GM20431 (cell line): ENCODE measurements around the gene PCYOX1L.

ENCODE experiments used
- in situ Hi-C: fragments of 300-500 bp; cut with MseI, MboI; formaldehyde crosslinking; loops from one replicate; pipeline ENCODE4 v1.15.0; 2020; ENCODE audit warnings: low sequenced_read_pairs; ENCODE audit not compliant: unreplicated experiment

The PCYOX1L gene

DNA sequence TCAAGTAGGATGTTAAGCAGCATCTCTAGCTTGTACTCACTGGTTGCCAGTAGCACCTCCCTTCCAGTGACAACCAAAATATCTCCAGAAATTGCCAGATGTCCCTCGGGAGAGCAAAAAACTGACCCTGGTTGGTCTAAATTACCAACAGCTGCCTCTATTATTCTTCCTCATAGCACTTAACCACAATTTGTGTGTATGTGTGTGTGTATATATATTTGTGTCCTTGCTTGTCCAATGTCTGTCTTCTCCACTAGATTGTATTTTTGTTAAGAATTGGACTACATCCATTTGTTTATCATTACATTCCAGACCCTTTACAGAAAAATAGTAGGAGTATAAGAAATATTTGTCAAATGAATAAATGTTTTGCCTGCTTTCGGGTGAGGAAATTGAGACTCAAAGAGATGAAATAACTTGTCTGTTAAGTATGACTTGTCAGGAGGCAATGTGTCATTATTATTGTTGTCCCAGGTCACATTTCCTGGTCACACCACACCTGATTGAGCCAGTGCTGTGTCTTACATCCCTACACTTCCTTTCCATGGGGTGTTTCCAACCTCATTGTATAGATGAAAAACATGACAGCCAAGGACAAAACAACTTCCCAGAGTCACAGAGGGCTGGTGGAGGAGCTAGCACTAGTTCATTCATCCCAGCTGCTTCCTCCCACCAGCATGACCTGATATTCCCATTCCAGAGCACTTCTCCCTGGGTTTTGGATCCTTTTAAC lies 24.0 kb upstream of the PCYOX1L start:
- in situ Hi-C loops: no loop called here

DNA sequence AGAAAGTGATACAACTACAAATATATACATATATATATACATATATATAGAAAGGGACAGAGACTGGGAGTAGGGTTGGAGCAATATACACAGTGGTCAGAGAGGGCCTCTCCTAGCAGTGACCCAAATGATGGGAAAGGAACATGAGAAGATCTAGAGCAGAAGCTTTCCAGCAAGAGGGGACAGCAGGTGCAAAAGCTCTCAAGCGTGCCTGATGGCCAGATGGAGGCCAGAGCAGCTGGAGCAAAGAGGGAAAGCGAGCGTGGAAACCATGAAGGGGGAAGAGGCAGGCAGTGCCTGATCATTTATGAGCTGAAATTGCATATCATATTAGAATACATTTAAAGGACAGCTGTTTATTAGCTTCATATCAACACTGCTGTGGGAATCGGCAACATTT lies 20.1 kb upstream of the PCYOX1L start:
- in situ Hi-C loops: no loop called here

DNA sequence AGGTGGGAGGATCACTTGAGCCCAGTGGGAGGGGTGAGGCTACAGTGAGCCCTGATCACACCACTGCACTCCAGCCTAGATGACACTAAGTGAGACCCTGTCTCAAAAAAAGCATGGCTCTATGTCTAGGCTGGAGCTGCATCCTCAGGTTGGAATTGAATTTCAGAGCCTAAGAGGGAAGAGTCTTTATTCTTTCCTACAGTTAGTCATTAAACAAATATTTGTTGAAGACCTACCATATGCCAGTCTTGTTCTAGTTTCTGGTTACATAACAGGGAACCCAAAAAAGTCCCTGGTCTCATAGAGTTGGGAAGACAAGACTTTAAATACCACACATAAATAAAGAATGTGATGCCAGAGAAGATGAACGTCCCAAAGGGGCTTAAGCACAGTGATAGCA lies 19.5 kb upstream of the PCYOX1L start:
- in situ Hi-C loops: no loop called here

DNA sequence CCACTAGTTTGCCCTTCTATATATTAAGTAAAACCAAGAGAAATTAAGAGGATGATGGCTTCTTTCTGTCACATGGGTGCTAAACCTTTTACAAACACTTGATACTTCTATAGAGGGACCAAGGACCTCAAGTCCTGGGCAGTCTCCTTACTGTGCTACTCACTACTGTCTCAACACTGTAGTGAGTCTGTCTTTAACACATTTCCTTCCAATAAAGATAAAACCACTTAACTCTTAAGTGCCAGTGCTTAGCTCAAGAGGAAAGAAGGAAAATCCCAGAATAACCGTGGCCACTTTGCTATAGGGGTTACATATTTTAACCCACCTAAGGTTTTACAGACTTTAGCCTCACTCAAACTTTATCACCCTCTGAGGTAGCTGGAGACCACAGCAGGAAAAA lies 16.9 kb upstream of the PCYOX1L start:
- in situ Hi-C loops: no loop called here

DNA sequence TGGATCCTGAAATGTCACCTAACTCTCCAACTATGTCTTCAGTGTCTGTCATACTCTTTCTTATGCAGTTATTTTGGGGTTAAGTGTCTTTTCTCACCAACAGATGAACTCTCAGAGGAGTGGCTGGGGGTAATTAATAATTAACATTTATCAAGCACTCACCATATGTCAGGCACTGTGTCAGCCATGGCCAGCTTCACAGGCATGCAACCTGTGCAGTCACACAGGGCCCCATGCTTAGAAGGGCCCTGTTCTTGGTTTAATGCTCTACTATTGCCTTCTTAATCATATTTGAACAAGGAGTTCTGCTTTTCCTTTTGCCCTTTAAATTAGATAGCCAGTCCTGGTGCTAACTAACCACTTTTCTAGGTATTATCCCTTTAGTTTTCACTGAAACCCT lies 16.0 kb upstream of the PCYOX1L start:
- in situ Hi-C loops: no loop called here

DNA sequence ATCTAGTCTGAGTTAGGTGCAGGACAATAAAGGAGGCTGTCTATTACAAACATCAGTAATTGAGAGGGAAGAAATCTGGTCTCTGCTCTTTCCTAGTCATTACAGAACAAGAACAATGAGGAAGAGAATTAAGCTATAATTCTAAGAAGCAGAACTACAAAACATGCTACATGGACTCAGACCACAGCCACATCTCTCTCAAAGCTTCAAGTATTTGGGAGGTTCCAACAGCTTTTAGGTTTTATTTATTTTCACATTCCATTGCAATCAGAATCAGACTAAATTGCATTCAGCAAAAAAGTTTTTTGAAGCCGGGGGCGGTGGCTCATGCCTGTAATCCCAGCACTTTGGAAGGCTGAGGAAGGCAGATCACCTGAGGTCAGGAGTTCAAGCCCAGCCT lies 13.7 kb upstream of the PCYOX1L start:
- in situ Hi-C loops: no loop called here

DNA sequence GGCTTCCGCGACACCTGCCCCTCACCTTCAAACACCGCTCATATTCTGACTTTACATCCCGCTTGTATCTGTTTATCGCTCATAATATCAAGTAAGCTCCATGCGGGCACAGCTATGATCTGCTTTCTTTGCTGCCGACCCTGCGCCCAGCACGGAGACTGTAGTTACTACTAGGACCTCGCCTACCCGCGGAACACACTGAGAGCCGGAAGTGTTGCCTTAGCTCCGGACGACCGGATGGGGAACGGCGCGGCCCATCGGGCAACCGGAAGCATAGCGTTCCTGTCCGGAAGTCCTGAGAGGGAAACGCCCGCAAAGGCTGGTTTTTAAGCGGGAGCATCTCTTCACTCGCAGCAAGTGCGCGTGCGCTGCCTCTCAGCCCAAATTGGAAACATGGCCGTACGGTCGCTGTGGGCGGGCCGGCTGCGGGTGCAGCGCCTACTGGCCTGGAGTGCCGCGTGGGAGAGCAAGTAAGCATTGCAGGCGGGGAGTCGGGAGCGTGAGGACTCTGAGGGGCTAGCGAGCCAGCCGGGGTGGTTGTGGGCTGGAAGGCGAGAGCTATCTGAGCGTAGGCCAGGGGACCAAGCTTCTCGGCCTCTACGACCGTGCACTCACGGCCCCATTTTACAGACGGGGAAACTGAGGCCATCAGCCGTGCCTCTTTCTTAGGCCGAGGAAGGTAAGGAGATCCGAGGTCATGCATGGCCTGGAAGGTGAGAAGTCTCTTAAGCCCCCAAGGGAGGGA lies 12.5 kb upstream of the PCYOX1L start, which contains the start of gene GRPEL2:
Gene GRPEL2 (plus strand): TSS at position 353 of the 745 bp plus-strand sequence. CDS start 41 bp downstream, at position 394.
- in situ Hi-C loops: no loop called here

DNA sequence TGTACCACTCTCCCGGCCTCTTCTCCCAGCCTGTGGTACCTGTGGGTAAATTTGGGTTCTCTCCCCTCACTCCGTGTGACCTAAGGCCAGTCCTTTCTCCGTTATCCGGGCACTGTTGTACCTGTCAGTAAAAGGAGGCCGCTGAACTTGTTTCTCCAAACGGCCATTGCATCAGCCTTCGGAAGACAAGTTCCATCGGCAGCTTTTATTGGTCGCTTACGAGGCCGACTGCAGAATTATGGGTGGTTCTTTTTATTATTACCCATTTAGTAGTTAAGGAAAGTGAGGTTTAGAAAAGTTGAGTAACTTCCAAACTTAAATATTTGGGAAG lies 12.0 kb upstream of the PCYOX1L start:
- in situ Hi-C loops: no loop called here

DNA sequence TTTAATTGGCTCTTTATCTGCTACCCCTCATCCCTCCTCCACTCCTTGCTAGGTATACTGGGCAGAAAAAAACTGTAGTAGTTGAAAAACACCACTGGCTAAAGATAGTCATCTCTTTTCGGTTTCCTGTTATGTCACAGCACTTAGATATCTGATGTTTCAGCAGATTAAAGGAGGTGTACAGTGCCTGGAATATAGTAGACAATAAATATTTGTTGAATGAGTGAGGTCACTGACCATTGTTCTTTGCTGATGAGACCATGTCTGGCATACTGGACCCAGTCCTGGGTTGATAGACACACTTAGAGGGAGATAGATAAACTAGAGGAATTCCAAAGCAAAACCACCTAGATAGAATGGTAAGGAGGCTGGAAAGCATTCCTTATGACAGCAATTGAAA lies 9.3 kb upstream of the PCYOX1L start:
- in situ Hi-C loops: no loop called here

DNA sequence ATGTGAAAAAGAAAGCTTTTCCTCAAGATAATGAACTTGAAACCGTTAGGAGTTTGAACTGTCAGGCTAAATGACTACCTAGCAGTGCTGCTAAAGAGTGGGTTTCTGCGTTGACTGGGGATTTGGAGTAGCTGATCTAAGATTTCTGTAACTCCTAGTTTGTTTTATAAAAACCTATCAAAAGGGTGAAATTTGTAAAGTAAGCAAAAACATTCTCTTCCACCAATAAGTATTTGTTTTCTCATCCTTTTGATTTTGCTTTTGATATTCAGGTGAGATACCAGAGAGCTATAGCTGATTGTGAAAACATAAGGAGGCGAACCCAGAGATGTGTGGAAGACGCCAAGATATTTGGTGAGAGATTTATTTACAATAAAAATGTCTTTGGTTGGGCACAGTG lies 8.5 kb upstream of the PCYOX1L start:
- in situ Hi-C loops: no loop called here

DNA sequence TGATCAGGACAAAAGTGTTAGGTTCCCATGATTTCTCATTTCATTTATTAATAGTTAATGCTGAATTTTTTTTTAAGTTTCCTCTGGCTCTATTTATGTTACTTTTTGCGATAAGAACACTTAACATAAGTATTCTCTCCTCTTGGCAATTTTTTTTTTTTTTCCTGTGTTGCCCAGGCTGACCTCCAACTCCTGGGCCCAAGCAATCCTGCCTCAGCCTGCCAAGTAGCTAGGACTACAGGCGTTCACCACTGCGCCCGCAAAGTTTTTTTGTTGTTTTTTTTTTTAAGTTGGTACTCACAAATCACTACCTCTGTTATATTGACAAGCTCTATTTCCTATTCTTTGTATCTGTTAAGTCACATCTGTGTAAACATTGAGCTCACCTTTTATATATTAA lies 5.7 kb upstream of the PCYOX1L start:
- in situ Hi-C loops: no loop called here

DNA sequence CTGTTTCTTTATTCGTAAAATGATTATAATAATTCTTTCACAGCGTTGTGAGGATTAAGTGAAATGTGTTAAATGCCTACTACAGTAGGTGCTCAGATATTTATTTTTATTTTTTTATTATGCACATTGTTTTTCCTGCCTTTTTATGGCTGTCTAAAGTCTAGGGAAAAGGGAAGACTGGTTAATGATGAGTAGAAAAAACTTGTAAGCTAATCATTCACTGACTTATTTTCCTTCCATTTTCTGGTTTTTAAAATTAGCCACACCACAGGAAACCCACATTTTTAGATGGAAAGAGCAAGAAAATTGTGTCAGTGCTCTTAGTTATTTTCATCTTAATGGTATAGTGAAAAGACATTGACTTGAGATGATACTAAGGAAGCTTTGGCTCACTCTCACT lies 3.9 kb upstream of the PCYOX1L start:
- in situ Hi-C loops: no loop called here

DNA sequence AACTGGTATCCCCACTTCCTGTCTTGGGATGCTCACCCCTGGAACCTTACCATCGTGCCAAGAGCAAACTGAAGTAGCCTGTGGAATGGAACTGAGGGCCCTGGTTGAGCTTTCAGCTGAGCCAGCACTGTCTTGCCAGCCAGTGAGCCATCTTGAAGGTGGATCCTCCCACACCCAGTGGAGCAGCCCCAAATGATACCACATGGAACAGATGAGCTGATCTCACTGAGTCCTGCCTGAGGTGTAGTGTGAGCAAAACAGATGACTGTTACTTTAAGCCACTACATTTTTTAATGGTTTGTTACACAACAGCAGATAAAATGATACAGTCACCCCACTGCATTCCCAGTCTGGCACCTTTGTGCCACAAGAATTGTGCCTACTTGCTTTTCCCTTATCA lies 2.2 kb upstream of the PCYOX1L start:
- in situ Hi-C loops: no loop called here

DNA sequence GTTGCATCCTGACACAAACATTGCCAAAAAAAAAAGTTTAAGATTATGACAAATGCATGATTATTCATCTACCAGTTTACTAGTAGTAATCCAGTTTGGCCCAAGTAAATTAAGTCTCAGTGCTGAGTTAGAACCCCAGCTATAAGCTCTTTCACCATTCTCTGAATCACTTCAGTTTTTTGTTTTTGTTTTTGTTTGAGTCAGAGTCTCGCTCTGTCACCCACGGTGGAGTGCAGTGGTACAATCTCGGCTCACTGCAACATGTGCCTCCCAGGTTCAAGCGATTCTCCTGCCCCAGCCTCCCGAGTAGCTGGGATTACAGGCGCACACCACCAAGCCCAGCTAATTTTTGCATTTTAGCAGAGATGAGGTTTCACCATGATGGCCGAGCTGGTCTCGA lies 1.5 kb upstream of the PCYOX1L start:
- in situ Hi-C loops: no loop called here

DNA sequence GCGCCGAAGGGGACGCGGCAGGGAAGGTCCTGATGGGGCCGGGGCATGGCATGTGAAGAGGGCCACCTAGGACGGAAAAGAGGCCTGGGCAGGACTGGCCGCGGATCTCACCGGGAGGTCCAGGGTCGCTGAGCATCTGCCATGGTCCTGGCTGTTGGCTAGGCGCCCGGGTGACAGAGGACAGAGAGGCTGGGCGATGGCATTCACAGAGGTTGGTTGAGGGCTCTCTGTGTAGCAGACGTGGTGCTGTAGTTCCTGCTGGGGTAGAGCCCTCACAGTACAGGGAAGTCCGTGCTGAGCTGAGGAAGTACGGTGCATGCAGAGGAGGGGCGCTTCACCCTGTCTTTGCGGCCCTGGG lies 427 bp downstream of the PCYOX1L start:
- in situ Hi-C loops: no loop called here

DNA sequence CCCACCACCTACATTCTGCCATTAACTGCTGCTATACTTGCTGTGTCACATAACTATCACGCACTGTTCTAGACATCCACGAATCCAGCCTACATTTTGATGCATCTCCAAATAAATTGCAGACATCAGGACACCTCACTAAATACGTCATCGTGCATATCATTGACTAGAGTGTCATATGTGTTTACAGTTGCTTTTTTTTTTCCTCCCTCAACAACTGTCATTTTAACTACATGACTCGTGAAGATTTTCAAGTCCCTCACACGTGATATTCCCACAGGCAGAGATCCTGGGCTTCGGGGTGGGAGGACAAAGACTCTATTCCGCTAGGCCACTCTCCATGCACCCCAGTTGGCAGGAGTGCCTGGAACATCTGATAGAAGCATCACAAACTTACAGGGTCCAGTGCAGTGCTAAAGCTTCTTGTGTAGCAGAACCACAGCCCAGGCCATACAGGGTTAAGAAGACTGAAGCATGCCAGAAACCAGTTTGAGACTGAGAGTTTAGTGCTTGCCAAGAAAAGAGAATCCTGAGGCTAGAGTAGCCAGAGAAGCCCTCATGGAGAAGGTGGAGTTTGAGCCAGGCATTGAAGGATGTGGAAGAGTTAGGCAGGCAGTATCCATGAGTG lies 1.1 kb downstream of the PCYOX1L start:
- in situ Hi-C loops: no loop called here

DNA sequence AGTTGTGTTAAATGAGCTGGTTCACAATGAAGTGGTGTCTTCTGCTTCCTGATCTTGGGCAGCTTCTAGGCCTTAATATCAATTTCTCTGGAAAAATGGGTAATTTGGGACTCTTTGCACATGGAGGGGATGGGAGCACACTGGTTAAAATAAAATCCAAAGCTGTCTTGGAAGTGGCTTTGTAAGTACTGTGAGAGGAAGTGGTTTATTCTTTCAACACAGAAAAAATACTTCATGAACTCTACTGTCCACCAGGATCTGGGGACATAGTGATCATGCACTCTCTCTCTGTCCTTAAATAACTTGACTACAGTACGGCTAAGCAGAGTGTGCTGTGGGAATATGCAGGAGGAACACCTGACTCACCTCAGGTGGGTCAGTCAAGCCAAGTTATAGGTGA lies 2.4 kb downstream of the PCYOX1L start:
- in situ Hi-C loops: no loop called here

DNA sequence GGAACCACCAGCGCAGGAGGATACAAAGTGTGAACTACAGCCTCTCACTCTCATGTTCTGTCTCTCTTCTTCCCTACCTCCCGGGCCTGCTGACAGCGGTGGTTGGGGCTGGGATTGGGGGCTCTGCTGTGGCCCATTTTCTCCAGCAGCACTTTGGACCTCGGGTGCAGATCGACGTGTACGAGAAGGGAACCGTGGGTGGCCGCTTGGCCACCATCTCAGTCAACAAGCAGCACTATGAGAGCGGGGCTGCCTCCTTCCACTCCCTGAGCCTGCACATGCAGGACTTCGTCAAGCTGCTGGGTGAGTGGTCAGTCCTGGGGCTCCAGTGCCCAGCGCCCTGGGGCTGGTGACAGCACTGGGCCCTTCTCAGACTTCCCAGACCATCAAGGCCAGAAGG lies 4.7 kb downstream of the PCYOX1L start:
- in situ Hi-C loops: no loop called here

DNA sequence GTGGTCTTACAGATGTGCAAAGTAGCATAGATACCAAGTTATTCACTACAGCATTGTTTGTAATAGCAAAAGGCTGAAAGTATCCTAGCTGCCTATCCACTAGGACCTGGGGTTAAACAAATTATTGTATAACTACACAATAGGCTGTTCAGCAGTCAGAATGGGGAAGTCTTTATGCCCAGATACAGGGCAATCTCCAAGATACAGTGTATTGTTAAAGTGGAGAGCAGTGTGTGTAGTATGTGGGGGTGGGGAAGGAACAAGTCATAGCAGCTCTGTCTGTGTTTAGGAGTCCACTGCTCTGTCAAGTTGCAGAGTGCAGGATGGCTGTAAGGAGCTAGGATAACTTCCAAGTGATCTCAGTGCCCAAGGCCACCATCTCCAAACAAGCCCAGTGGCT lies 5.5 kb downstream of the PCYOX1L start:
- in situ Hi-C loops: no loop called here

DNA sequence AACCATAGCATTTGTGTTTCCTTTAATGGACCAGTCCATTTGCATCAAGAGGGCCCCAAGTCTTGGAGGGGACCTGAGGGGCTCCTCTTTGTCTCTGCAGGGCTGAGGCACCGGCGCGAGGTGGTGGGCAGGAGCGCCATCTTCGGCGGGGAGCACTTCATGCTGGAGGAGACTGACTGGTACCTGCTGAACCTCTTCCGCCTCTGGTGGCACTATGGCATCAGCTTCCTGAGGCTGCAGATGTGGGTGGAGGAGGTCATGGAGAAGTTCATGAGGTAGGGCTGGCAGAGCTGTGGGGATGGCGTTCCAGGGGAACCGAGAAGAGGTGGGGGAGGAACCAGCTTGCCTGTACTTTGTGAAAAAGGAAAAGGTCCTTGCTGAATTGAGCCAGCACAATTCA lies 6.1 kb downstream of the PCYOX1L start:
- in situ Hi-C loops: no loop called here

DNA sequence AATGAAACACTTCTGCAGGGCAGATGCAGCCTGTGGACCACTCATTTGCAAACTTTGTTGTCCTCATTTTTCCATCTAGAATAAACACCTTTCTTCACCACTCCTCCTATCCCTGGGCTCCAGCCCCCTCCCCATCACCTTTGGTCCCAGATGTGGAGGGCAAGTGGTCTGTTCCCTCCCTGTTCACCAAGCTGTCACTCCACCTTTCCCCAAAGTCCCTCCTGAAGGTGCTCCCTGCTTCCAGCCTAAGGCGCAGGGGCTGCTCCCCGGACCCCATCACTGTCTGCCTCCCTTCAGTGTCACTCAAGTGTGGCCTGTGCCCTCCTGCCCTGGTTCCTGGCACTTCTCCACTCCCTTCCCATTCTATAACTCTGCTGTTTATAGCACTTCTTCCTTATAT lies 6.9 kb downstream of the PCYOX1L start:
- in situ Hi-C loops: no loop called here

DNA sequence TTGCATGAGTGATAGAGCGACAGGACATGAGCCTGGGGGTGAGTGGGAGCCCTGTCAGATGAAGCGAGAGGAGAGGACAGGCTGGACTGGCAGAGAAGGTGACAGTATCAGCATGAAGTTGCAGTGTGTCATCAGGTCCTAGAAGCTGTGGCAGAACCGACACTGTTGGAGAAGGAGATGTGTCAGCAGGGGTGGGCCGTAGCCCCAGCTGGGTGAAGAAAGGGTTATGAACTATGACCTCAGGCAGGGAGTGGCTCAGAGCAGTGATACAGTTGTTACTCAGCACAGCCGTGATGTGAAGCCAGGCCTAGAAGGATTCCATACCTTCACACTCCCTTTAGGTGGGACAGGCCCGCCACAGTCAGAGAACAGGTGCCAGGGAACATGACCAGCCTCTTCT lies 7.6 kb downstream of the PCYOX1L start:
- in situ Hi-C loops: no loop called here
